ENCODE results near the gene C3orf22.

C3orf22 gene

DNA sequence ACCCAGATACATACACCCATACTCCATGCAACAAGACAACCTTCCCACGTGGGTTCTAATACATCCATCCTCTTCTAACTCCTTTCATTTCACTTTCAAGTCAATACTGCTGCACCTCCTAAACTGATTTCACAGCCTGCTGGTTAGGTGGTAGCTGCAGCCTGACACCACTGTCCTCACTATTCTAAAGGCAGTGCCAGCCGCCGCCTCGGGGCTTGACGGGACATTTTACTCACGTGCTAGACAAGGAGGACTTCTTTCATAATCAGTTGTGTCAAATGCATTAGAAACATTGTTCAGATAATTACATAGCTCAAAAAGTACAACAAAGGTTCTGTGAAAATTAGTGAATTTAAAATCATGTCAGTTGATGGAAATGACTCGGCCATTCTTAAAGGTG lies 47.4 kb downstream of the C3orf22 start:
- no peak for DNase-seq

DNA sequence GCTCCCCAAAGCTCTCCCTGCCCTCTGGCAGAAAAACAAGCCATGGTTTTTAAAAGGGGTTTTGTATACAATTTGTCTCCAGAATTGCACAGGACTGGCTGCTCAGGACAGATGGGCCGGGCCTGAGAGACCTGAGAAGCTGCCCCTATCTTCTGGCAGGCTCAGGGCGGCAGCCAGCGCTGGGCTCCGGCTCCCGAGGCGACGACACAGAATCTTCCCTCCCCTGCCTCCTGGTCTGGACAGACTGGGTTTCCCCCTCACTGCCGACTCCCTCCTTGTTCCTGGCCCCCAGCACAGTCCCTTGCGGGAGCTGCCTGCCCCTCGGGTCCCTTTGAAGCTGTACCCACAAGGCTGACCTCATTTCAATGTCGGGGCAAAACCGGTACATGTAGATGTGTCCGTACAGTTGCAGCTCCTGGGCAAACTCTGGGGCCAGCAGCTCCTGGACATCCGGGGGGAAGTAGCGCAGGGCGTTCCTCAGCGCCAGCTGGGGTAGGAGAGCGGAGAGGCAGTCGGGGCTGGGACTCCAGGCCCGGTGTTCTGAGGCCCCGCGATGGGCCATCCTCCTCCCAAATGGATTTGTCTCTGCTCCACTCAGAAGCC lies 48.3 kb downstream of the C3orf22 start:
- DNase-seq: no peak

DNA sequence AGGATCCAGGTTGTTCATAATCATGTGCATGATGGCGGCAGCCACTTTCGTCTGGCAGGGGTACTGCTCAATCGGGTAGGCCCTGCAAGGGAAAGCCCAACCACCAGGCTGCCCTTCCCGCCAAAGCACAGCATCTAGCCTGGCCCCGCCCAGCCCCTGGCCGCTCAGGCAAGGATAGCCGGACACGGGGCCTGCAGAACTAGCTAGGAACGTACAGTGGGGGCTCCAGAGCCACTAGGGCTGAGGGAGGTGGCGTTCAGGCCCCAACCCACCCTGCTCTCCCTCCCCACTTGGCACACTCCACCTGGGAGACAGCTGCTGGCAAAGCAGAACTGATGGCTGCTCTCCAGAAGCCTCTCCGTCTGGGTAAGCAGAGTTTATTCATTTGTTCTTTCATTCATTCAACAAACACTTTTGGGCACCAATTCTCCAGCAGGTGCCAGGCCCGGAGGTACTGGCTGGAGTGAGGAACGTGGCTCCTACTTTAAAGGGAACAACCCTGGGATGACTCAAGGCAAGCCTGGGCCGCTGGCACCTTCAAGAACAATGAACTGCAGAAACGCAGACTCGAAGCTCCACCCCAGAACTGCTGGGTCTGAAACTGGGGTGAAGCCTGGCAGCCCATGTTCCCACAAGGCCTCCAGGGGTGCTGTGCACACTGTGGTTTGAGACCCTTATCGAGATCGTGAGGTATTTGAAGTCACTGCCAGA lies 49.0 kb downstream of the C3orf22 start:
- no peak for DNase-seq

DNA sequence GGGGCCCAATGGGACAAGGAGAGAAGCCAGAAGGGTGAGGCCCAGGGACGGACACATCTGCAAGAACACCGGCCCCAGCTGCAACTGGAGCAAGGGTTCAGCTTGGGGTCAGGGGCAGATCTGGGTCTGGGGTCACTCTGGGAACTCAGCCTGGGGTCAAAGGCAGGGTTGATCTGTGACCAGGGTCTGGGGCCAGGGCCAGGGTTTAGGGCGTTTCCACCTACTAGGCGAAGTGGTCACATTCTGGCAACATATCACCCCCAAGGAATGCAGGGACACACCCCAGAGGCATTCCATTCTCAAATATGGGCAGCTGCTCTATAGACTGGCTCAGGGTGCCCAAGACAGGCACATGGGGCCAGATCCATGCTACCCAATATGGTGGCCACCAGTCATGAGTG lies 50.2 kb downstream of the C3orf22 start:
- DNase-seq: no peak

DNA sequence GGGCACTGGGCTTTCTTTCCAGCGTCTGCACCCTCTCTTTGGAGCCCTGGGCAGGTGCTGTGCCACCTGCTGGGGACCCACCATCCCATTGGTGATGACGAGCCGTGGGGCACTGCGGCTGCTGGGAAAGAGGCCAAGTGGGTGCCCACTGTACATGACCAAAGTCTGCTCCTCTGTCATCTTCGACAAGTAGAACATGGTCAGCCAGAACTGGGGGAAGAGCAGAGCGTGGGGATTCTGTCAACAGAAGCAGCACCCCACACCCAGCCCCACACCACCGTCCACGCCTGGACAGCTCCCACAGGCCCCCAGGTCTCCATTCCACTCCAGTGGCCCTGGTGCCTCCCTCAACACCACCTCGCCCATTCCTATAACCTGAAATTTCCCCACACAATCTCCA lies 50.8 kb downstream of the C3orf22 start:
- no peak for DNase-seq

DNA sequence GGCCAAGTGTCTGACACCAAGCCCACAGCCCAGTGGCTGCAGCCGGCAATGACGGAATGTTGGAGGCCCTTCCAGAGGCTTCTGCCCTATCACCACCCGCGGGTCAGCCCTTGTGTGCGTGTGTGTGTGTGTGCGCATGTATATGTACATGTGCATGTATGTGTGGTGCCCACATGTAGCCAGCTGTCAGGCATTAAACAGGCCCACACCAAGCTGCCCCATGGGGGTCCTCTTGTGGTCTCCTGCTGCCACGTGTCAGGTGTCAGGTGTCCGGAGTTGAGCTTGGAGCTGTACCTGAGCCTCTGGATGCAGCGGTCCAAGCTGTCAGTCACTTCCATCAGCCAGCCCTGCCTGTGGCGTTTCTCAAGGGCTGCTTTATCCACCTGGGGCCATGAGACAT lies 55.0 kb downstream of the C3orf22 start:
- no peak for DNase-seq

DNA sequence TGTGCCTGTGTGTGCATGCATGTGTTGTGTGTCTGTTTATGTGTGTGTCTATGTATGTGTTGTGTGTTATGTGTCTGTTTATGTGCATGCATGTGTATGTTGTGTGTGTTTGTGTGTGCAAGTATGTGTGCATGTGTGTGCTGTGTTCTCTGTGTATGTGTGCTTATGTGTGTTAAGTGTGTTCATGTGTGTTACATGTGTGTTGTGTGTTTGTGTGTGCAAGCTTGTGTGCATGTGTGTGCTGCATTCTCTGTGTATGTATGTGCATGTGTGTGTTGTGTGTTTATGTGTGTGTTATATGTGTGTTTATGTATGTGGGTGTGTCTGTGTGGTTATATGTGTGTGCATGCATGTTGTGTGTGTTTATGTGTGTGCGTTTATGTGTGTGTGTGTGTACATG lies 56.1 kb downstream of the C3orf22 start:
- DNase-seq: no peak

DNA sequence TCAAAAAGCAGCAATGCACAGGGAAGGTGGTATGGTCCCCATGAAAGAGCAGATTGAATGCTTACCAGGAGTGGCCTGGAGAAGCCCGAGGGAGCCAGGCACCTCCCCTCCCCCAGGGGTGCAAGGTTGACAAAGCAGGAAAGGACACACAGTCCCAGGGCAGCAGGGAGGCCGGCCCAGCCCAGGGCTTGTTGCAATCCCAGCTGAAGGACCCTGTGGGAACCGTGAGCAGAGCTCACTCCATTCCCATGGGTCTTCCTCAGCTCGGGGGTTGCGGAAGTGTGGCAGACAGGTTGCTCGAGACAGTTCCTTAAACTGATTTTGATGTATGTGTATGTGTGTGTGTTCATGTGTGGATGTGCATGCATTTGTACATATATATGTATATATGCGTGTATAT lies 57.0 kb downstream of the C3orf22 start:
- no peak for DNase-seq

DNA sequence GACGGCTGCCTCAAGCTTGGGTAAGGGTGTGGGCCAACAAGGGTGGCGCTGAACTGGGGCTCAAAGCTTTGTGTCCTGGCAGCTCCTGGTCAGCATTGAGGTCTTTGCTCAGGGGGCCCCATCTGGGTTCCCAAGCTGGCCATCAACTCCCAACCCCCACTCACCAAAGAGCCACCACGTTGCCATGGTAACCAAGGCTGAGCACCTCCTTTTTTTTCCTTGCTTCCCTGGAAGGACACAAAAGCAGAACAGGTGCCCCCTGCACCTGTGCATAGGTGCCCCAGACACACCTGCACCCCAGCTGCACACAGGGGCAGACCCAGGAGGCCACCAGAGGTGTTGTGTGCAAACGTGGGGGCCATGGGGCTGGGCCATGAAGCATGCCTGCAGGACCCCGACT lies 57.7 kb downstream of the C3orf22 start:
- no peak for DNase-seq

DNA sequence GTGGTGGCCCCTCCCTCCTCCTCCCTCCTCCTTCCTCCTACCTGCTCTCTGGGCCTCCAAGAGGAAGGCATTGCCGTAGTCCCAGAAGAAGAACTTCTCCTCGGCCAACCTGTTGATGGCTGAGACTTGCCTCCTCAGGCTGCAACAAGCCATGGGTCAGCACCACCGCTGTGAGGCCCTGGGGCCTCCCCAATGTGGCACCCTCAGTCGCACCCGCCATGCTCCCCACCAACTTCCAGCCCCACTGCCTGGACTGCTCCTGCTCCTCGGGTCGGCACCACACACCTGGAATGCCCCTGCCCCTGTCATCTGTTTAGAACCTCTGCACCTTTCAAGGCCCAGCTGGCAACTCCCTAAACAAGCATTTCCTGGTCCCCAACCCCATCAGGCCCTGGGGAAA lies 58.7 kb downstream of the C3orf22 start:
- DNase-seq: no peak

Measured in stimulated activated CD8-positive, alpha-beta memory T cell treated with anti-CD3 and anti-CD28 coated beads, Interleukin-4, amount 100 ng/mL, for 48 hours (primary cell).